WTC11 (cell line): ENCODE data around the gene CLEC18A. TPM values are rescaled to one million over a fixed set of nuclear protein-coding genes. Genes with fewer than 3 reads are reported as not detected.

Experiments
- ATAC-seq: fragments of 200-7000 bp; cut with Tn5 transposase; 2 replicates; pipeline ENCODE4 v1.10.0; 2021; ENCODE audit warnings: mild to moderate bottlenecking, moderate library complexity
- CTCF ChIA-PET: fragments of 300-600 bp; sonication (Branson Sonifier 250); formaldehyde crosslinking; loops from one replicate; lab custom pipeline; 2021; ENCODE audit warnings: antibody characterized with exemption; lab: Charles Lee
- POLR2A ChIA-PET: fragments of 350-600 bp; sonication (Branson Sonifier 250); formaldehyde crosslinking; loops from one replicate; lab custom pipeline; 2021; ENCODE audit warnings: antibody characterized with exemption; lab: Charles Lee
- DNase-seq: peaks from one replicate; pipeline ENCODE4 v3.0.0; 2021; ENCODE audit warnings: low spot score
- H3K27ac Mint-ChIP-seq: 2 replicates; pipeline ENCODE4 v1.8.0; 2021; ENCODE audit warnings: mixed read lengths
- H3K27me3 Mint-ChIP-seq: 2 replicates; pipeline ENCODE4 v1.8.0; 2021; ENCODE audit warnings: low read depth, mild to moderate bottlenecking, moderate library complexity, mixed read lengths
- H3K36me3 Mint-ChIP-seq: 2 replicates; pipeline ENCODE4 v1.8.0; 2021; ENCODE audit warnings: mixed read lengths
- H3K4me1 Mint-ChIP-seq: 2 replicates; pipeline ENCODE4 v1.8.0; 2022; ENCODE audit warnings: mixed read lengths
- H3K4me3 Mint-ChIP-seq: 2 replicates; pipeline ENCODE4 v1.8.0; 2021; ENCODE audit warnings: mild to moderate bottlenecking, moderate library complexity, mixed read lengths
- H3K9me3 Mint-ChIP-seq: 2 replicates; pipeline ENCODE4 v1.8.0; 2021; ENCODE audit warnings: mixed read lengths
- FOXK1 ChIP-seq: sonication (generic); formaldehyde crosslinking; IDR thresholded peaks from 2 replicates; pipeline ENCODE4 v1.8.0; 2022; ENCODE audit warnings: mild to moderate bottlenecking, moderate library complexity, missing genetic modification reagents
- FOXP1 ChIP-seq: sonication (generic); formaldehyde crosslinking; IDR thresholded peaks from 2 replicates; pipeline ENCODE4 v1.8.0; 2022; ENCODE audit warnings: missing genetic modification reagents, mild to moderate bottlenecking, moderate library complexity, borderline replicate concordance
- GRHL2 ChIP-seq: fragments of 250-450 bp; sonication (Bioruptor Pico); IDR thresholded peaks from 2 replicates; pipeline ENCODE4 v1.8.0; 2022; ENCODE audit warnings: mild to moderate bottlenecking, moderate library complexity; ENCODE audit not compliant: insufficient replicate concordance, severe bottlenecking
- MXD4 ChIP-seq: fragments of 250-450 bp; sonication (Bioruptor Pico); IDR thresholded peaks from 2 replicates; pipeline ENCODE4 v1.8.0; 2021; ENCODE audit warnings: mild to moderate bottlenecking, moderate library complexity, borderline replicate concordance
- NFATC4 ChIP-seq: fragments of 250-450 bp; sonication (Bioruptor Pico); IDR thresholded peaks from 2 replicates; pipeline ENCODE4 v1.9.0; 2021; ENCODE audit warnings: mild to moderate bottlenecking
- NR3C1 ChIP-seq: sonication (generic); formaldehyde crosslinking; conservative IDR thresholded peaks from 2 replicates; pipeline ENCODE4 v1.8.1; 2023; ENCODE audit warnings: low read depth, mild to moderate bottlenecking, missing genetic modification reagents
- ZNF317 ChIP-seq: sonication (generic); formaldehyde crosslinking; IDR thresholded peaks from 2 replicates; pipeline ENCODE4 v1.8.1; 2023; ENCODE audit warnings: low read depth, mild to moderate bottlenecking, moderate library complexity, missing genetic modification reagents, borderline replicate concordance
- total RNA-seq: library from RNA; stranded (reverse); gene quantifications from 3 replicates; pipeline ENCODE4 v1.2.3, GENCODE V29; 2021
- TF ChIP-seq, protein P1 (sequence below): sonication (generic); formaldehyde crosslinking; IDR thresholded peaks from 2 replicates; pipeline ENCODE4 v1.8.1; 2023; ENCODE audit warnings: mild to moderate bottlenecking, missing genetic modification reagents, moderate library complexity
- TF ChIP-seq, protein P2 (sequence below): sonication (generic); formaldehyde crosslinking; IDR thresholded peaks from 2 replicates; pipeline ENCODE4 v1.8.0; 2022; ENCODE audit warnings: mild to moderate bottlenecking, missing genetic modification reagents
- TF ChIP-seq, protein P3 (sequence below): sonication (generic); formaldehyde crosslinking; IDR thresholded peaks from 2 replicates; pipeline ENCODE4 v1.8.1; 2023; ENCODE audit warnings: mild to moderate bottlenecking, moderate library complexity, missing genetic modification reagents
- TF ChIP-seq, protein P4 (sequence below): sonication (generic); formaldehyde crosslinking; IDR thresholded peaks from 2 replicates; pipeline ENCODE4 v1.8.1; 2022; ENCODE audit warnings: low read depth, mild to moderate bottlenecking, moderate library complexity, missing genetic modification reagents, borderline replicate concordance
- TF ChIP-seq, protein P5 (sequence below): sonication (generic); formaldehyde crosslinking; IDR thresholded peaks from 2 replicates; pipeline ENCODE4 v1.8.1; 2022; ENCODE audit warnings: low read depth, missing genetic modification reagents, borderline replicate concordance
- TF ChIP-seq, protein P6 (sequence below): sonication (generic); formaldehyde crosslinking; IDR thresholded peaks from 2 replicates; pipeline ENCODE4 v1.8.0; 2022; ENCODE audit warnings: mild to moderate bottlenecking, missing genetic modification reagents

CLEC18A gene
- total RNA-seq, 1 experiment from 2014 or later = 0.26 TPM

DNA sequence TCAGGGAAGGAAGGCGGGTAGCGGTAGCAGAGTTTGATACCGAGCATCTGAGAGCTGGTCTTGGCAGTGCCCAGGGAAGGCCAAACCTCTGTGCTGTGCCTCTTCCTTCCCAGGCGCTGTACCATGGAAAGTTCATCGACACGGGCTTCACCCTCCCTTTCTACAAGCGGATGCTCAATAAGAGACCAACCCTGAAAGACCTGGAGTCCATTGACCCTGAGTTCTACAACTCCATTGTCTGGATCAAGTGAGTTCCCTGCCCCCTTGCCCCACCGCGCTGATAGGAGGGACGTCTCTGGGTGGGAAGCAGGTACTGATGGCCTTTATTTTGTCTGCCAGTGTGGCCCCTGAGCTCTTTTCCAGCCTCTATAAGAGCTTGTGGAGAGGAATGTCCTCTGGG lies 15.4 kb upstream of the CLEC18A start:
- ChIA-PET CTCF (interaction anchor here (1.1 kb wide), 1 partner anchor 42 kb away, joined by 3 read pairs; no protein-coding TSS in a partner anchor), POLR2A (no interaction called here)
- no peaks in the 10 kb centered on the region for H3K9me3 Mint-ChIP-seq
- H3K4me3 Mint-ChIP-seq = no peak overlapping the region
- no peaks in the 10 kb centered on the region for H3K27me3 Mint-ChIP-seq
- no peak overlapping the region for H3K27ac Mint-ChIP-seq
- peaks cover 33% of the 10 kb centered on the region for H3K36me3 Mint-ChIP-seq
- DNase-seq = no peak
- ATAC-seq = no peak
- H3K4me1 Mint-ChIP-seq = peaks cover 6% of the 10 kb centered on the region; the same call in 1 of the 2 replicates
- TF ChIP-seq FOXP1 (CRISPR knock-in tag) (no peak), NFATC4 (no peak), ZNF317 (CRISPR knock-in tag) (no peak), GRHL2 (CRISPR knock-in tag) (no peak)
- TF ChIP-seq, protein P1, sequence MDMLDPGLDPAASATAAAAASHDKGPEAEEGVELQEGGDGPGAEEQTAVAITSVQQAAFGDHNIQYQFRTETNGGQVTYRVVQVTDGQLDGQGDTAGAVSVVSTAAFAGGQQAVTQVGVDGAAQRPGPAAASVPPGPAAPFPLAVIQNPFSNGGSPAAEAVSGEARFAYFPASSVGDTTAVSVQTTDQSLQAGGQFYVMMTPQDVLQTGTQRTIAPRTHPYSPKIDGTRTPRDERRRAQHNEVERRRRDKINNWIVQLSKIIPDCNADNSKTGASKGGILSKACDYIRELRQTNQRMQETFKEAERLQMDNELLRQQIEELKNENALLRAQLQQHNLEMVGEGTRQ (CRISPR knock-in tag) = no peak
- TF ChIP-seq, protein P2, sequence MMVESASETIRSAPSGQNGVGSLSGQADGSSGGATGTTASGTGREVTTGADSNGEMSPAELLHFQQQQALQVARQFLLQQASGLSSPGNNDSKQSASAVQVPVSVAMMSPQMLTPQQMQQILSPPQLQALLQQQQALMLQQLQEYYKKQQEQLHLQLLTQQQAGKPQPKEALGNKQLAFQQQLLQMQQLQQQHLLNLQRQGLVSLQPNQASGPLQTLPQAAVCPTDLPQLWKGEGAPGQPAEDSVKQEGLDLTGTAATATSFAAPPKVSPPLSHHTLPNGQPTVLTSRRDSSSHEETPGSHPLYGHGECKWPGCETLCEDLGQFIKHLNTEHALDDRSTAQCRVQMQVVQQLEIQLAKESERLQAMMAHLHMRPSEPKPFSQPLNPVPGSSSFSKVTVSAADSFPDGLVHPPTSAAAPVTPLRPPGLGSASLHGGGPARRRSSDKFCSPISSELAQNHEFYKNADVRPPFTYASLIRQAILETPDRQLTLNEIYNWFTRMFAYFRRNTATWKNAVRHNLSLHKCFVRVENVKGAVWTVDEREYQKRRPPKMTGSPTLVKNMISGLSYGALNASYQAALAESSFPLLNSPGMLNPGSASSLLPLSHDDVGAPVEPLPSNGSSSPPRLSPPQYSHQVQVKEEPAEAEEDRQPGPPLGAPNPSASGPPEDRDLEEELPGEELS (CRISPR knock-in tag) = no peak
- TF ChIP-seq, protein P3, sequence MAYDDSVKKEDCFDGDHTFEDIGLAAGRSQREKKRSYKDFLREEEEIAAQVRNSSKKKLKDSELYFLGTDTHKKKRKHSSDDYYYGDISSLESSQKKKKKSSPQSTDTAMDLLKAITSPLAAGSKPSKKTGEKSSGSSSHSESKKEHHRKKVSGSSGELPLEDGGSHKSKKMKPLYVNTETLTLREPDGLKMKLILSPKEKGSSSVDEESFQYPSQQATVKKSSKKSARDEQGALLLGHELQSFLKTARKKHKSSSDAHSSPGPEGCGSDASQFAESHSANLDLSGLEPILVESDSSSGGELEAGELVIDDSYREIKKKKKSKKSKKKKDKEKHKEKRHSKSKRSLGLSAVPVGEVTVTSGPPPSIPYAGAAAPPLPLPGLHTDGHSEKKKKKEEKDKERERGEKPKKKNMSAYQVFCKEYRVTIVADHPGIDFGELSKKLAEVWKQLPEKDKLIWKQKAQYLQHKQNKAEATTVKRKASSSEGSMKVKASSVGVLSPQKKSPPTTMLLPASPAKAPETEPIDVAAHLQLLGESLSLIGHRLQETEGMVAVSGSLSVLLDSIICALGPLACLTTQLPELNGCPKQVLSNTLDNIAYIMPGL (CRISPR knock-in tag) = no peak
- TF ChIP-seq, protein P4, sequence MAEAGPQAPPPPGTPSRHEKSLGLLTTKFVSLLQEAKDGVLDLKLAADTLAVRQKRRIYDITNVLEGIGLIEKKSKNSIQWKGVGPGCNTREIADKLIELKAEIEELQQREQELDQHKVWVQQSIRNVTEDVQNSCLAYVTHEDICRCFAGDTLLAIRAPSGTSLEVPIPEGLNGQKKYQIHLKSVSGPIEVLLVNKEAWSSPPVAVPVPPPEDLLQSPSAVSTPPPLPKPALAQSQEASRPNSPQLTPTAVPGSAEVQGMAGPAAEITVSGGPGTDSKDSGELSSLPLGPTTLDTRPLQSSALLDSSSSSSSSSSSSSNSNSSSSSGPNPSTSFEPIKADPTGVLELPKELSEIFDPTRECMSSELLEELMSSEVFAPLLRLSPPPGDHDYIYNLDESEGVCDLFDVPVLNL = no peak
- TF ChIP-seq, protein P5, sequence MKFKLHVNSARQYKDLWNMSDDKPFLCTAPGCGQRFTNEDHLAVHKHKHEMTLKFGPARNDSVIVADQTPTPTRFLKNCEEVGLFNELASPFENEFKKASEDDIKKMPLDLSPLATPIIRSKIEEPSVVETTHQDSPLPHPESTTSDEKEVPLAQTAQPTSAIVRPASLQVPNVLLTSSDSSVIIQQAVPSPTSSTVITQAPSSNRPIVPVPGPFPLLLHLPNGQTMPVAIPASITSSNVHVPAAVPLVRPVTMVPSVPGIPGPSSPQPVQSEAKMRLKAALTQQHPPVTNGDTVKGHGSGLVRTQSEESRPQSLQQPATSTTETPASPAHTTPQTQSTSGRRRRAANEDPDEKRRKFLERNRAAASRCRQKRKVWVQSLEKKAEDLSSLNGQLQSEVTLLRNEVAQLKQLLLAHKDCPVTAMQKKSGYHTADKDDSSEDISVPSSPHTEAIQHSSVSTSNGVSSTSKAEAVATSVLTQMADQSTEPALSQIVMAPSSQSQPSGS (CRISPR knock-in tag) = no peak
- TF ChIP-seq, protein P6, sequence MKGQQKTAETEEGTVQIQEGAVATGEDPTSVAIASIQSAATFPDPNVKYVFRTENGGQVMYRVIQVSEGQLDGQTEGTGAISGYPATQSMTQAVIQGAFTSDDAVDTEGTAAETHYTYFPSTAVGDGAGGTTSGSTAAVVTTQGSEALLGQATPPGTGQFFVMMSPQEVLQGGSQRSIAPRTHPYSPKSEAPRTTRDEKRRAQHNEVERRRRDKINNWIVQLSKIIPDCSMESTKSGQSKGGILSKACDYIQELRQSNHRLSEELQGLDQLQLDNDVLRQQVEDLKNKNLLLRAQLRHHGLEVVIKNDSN (CRISPR knock-in tag) = no peak

DNA sequence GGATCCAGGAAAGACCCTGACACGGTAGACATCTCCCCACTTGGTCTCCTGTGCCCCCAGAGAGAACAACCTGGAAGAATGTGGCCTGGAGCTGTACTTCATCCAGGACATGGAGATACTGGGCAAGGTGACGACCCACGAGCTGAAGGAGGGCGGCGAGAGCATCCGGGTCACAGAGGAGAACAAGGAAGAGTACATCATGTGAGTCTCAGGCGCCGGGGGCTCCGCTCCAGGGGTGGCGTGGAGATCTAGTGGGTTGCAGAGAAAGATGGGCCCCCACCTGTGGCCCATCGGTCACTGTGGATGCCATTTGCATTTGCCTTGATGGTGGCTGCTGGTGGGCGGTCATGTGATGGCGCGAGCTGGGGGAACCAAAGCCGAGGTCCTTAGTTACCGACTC lies 14.9 kb upstream of the CLEC18A start:
- DNase-seq = no peak
- no peak overlapping the region for H3K4me3 Mint-ChIP-seq
- no peaks in the 10 kb centered on the region for H3K27me3 Mint-ChIP-seq
- peaks cover 6% of the 10 kb centered on the region; the same call in 1 of the 2 replicates for H3K4me1 Mint-ChIP-seq
- peaks cover 30% of the 10 kb centered on the region for H3K36me3 Mint-ChIP-seq
- ChIA-PET POLR2A (no interaction called here), CTCF (interaction anchor here (0.6 to 1.4 kb wide), 4 partner anchors 42 to 540 kb away, joined by 3 read pairs; no protein-coding TSS in a partner anchor)
- TF ChIP-seq MXD4 (CRISPR knock-in tag) (no peak), FOXK1 (CRISPR knock-in tag) (no peak), NR3C1 (no peak)
- H3K9me3 Mint-ChIP-seq = no peaks in the 10 kb centered on the region
- no peak overlapping the region for H3K27ac Mint-ChIP-seq
- ATAC-seq = no peak
